HG02759 (cell line): ENCODE results near the gene RHAG.
A peak's percentile ranks its signal among the peaks of the same experiment; 100 is the strongest.
"Not testable (repeated sequence)": the region's sequence is repeated elsewhere in the genome, so short reads cannot be mapped to it uniquely, and the experiment has no call there.

ENCODE experiments used
- ATAC-seq: cut with Tn5 transposase; IDR thresholded peaks from one replicate; pipeline ENCODE4 v1.9.1; 2021; ENCODE audit warnings: mild to moderate bottlenecking, moderate library complexity; ENCODE audit not compliant: unreplicated experiment

RHAG gene

DNA sequence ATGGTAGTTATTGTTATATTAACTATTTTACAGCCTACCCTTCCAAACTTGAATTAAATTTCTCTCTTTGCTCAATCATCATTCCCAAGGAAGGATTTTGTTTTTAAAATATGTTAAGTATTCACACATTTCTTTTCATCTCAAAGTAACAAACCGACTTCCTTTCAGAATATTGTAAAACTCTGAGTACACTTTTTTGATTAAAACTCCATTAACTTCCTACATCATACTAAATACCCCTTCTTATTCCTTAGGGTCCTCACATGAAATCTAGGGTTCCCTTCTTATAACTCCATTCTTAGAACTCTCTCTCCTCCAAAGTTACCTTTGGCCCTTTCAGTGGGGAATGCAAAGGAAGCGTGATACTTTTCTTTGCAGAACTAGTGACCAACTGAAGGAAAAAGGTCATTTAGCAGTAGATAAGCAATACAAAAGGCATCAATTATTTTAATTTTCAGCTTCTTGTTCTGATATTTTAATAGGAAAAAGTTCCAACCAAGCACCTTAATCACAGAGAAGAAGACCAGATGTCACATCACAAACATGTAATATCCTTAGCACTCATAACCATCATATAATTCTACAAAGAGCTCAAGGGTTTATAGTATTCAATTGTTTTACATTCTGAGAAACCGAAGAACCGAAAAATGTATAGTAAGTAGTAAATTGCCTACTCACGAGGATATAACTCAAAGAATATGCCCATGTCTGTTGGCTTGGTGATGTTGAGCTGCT, 494 bp downstream of the RHAG start:
- no peak for ATAC-seq

DNA sequence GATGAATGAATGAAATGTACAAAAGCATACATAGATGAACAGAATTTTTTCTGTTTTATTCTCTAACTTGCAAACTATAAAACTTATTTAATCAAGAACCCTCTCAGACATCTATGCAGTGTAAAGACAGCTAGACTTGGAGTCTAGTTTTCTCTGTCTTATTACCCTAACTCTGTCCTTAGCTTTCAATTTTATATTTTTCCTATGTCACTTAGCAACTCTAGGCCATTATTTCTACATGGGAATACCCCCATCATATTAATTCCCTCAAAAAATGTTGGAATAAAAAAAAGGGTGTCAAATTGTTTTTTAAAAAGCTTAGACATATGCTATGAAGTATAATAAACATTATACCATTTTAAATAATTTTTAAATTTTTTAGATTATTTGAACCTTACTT, 1.2 kb downstream of the RHAG start:
- no peak for ATAC-seq

DNA sequence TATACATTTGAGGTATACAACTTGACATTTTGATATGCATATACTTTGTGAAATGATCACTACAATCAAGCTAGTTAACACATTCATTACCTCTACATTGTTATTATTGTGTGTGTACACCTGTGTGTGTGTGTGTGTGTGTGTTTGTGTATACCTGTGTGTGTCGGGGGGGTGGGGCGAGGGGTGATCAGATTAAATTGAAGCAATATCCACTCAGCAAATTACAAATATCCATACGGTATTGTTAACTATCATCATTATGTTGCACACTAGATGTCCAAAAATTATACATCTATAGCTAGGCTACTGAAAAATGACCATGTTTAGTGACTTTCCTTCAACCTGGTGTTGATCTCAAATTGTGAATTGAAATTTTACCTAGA, 1.8 kb downstream of the RHAG start:
- no peak for ATAC-seq

DNA sequence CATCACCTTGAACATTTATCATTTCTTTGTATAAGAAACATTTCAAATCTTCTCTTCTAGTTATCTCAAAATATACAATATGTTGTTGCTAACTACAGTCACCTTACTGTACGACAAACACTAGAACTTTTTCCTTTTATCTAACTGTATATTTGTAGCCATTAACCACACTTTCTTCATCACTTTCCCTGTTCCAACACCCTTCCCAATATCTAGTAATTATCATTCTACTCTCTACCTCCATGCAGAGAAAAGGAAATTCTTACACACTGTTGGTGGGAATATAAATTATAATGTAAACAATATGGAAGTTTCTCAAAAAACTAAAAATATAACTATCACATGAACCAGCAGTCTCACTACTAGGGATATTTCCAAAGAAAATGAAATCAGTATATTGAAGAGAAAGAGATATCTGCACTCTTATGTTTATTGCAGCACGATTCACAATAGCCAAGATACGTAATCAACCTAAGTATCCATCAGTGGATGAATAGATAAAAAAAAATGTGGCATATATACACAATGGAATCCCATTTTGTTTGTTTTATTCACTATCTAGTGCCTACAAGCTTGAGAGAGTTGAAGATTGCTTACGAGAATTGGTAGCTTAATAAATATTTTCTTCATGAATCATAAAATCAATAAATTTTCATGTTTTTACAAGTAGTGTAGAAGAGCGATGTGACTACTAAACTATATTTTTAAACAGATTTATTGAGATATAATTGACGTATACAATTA, 2.4 kb downstream of the RHAG start:
- ATAC-seq, result no peak

DNA sequence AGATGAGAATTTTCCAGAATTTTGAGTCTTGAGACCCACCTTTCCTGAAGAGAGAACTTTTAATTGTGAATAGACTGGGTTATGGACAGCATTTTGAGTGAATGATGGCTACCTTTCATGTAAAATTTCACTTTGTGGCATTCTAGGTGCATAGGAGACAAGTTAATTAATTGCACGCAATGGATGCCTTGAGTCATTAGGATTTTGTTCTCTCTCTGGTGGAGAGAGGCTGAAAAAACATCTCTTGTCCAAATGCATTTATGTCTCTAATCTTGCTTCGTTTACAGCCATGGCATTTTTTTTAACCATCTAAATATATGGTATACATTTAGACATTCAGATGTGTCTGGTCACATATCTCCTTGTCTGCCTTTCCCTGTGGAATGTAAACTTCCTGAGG, 3.1 kb downstream of the RHAG start:
- no peak for ATAC-seq

DNA sequence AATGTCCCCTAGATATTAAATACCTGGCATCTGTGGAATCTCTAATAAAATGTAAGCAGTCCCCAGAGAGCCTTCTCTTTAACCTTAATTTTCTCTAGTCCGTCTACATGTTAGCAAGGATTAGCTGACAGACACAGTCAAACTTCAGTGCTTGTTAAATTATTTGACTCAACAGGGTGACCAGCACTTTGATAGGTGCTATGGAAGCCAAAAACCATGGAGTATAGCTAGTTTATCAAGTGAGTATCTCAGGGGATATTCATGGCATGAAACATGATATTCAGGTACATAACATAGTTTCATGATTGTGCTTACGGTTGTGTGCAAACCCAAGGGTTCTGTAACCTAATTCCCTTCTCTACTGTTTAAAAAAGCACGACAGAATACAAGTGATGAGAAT, 3.9 kb downstream of the RHAG start:
- ATAC-seq, result no peak

DNA sequence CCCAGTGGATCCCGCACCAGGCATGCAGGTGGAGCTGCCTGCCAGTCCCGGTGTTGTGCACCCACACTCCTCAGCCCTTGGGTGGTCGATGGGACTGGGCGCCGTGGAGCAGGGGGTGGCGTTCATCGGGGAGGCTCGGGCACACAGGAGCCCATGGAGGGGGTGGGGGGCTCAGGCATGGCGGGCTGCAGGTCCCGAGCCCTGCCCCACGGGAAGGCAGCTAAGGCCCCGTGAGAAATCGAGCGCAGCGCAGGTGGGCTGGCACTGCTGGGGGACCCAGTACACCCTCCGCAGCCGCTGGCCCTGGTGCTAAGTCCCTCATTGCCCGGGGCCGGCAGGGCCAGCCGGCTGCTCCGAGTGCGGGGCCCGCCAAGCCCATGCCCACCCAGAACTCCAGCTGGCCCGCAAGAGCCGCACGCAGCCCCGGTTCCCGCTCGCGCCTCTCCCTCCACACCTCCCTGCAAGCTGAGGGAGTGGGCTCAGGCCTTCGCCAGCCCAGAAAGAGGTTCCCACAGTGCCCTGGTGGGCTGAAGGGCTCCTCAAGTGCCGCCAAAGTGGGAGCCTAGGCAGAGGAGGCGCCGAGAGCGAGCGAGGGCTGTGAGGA, 7.1 kb downstream of the RHAG start:
- not testable (repeated sequence) for ATAC-seq

DNA sequence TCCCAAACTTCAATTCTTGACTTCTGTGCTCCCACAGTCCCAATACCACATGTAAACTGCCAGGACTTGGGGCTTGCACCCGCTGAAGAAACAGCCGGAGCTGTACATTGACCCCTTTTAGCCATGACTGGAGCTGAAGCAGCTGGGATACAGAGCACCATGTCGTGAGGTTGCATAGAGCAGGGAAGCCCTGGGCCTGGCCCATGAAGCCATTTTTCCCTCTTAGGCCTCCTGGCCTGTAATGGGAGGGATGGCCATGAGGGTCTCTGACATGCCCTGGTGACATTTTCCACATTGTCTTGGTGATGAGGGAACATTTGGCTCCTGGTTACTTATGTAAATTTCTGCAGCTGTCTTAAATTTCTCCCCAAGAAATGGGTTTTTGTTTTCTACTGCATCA, 9.8 kb downstream of the RHAG start:
- no peak for ATAC-seq

DNA sequence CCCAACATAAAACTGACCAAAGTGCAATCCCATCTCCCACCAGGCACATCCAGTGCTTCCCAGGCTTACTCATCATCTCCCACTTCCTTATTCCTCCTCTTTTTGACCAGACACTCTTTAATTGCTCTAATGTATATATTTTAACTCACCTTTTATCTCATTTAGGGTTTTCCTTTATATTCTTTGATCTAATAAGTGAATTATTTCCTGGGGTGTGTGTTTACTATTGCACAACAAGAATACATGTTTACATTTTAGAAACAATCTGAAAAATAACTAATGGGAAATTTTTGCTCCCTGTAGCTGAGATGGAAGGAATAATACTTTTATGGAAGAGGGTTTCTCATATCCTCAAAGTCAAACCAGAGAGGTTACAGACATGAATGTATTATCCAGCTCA, 18.4 kb downstream of the RHAG start:
- ATAC-seq, result no peak

DNA sequence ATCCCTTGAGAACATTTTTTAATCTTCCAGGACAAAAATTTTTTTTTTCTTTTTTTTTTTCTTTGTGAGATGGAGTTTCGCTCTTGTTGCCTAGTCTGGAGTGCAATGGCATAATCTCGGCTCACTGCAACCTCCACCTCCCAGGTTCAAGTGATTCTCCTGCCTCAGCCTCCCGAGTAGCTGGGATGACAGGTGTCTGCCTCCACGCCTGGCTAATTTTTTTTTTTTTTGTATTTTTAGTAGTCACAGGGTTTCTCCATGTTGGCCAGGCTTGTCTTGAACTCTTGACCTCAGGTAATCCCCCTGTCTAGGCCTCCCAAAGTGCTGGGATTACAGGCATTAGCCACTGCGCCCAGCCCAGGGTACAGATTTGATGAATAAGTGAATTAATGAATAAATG, 22.5 kb downstream of the RHAG start:
- not testable (repeated sequence) for ATAC-seq

DNA sequence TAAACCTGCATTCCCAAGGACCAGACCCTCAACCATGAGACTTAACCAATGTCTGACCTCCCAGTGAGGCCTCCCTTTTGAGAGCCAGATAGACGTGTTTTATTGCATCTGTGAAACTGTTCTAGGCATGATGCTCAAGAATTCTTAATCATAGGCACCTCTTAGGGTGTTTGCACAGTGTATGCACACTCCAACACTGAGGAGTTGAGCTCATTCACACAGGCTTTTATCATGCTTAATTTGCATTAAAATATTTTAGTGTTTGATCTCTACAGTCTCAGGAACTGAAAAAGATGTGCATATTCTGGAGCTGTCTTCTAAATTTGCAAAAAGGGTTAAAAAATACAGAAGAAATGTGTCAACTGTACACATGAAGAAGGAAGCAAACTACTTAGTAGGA, 27.4 kb downstream of the RHAG start:
- no peak for ATAC-seq

DNA sequence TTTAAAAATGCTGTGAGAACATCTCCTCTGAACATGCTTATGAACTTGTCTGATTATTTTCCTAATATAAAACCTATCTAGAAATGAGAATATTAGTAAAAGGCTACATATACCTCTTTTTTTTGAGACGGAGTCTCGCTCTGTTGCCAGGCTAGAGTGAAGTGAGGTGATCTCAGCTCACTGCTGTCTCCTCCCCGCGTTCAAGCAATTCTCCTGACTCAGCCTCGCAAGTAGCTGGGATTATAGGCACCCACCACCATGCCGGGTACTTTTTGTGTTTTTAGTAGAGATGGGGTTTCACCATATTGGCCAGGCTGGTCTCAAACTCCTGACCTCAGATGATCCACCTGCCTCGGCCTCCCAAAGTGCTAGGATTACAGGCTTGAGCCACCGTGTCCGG, 28.4 kb downstream of the RHAG start:
- ATAC-seq, result not testable (repeated sequence)

DNA sequence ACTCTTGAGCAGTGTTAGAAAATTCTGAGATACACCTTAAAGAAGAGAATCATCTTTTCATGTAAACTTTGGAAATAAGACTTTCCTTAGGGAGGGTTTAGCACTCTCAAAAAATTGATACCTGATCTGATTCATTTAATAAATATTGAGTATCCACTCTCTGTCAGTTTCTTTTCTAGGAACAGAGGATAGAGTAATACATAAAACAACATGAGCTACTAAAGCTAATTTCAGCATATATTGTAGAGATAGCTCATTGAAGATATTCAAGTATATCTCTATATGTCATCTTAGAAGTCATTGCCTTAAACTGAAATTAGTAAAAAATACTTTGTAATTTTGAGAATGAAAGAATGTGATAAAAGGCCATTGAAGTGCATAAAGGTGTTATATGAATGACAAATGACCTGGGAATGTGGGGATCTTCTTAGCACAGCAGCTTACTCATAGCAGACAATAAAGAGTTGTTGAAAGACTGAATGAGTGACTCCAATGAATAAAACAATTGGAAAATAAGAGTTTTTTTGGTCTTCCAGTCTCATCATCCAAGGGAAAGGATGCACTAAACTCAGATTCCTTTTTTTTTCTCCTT, 29.2 kb downstream of the RHAG start:
- ATAC-seq, result no peak

DNA sequence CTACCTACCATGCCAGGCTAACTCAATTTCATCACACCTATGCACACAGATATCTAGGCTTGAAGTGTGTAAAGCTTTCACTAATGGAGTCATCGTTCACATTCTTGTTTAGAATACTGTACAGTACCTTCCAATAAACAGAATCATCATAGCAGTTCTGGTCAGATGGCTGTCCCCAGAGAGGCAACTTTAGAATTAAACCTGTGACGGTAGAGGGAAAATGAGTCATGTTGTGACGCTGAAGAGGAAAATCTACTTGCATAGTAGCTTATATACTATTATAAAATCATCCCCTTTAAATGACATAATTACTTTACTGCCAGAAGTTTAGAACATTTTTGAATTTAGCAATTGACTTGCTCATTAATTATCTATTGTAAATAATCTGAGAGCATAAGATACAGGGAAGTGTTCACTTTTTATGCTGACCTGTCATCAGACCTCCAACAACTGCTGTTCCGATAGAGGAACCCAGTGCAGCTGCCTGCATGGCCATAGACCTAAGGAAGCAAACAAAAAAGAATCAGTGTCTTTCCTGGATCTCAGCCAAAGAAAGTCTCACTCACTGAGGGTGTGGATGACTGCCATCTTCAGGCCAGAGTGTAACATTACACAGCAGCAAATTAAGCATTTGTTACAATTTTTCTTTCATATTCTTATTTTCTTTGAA, 29.8 kb downstream of the RHAG start:
- peak; percentile 96 for ATAC-seq

DNA sequence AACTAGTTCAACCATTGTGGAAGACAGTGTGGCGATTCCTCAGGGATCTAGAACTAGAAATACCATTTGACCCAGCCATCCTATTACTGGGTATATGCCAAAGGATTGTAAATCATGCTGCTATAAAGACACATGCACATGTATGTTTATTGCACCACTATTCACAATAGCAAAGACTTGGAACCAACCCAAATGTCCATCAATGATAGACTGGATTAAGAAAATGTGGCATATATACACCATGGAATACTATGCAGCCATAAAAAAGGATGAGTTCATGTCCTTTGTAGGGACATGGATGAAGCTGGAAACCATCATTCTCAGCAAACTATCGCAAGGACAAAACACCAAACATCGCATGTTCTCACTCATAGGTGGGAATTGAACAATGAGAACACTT, 32.6 kb downstream of the RHAG start:
- ATAC-seq, result not testable (repeated sequence)

DNA sequence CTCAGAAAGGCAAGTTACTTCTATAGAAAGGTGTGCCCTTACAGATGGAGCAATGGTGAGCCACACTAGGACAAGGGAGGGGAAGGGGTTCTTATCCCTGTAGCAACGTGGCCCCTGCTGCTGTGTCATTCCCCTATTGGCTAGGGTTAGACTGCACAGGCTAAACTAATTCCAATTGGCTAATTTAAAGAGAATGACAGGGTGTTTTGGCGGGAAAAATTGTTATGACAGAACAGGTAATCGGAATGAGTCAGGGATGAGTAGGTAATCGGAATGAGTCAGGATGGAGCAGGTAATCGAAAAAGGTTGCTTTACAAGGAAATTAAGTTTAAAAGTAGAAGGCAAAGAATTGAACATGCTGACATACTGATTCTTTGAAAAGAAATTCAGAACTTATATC, 49.4 kb downstream of the RHAG start:
- ATAC-seq, result not testable (repeated sequence)

DNA sequence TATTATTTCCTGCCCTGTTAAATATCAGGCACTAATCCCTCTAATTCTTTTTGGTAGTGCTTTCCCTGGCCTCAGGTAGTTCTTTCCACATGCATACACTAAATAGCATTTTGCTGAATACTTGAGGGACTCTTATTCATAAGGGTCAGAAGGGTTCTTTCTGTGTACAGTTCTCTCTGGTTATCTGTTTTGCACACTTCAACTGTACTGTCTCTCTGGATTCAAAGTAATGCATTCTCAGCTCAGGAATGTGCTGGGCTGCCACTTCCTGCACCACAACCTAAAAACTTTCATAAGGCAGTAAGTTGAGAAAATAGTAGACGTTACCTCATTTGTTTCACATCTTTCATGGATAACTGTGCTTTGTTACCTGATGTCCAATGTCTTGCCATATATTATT, 54.1 kb downstream of the RHAG start:
- ATAC-seq, result no peak

DNA sequence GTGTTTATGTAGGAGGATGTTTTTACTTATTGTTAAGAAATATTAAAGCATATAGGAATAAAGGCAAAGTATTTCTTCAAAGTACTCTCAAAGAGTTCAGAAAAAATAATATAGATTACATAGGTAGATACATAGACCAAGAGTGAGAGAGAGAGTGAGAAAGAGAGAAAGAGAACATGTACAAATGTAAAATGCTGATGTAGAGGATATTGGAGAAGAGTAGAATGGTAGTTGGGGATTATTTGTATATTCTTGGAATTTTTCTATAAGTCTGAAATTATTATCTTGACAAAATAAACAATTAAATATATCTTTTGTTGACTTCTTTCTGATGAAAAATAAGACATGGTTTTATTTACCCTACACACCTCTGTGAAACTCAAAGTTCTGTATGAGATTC, 57.0 kb downstream of the RHAG start:
- no peak for ATAC-seq

DNA sequence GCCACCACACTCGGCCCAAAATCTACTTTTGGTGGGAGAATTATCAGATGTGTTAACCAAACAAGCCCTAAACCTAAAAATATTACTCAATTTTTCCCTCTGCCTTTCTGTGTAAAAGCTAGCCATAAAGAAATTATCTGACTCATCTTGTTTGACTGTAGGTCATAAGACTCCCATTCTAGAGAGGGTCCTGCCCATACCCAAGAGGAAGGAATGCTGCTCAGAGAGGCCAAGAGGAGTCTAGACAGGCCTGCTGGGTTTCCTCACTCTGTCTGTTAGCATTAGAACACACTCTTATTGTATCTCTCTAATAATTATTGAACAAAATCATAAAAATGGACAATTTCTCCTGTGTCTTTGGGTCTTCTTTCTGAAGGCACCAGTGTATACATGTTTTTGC, 60.0 kb downstream of the RHAG start:
- no peak for ATAC-seq

DNA sequence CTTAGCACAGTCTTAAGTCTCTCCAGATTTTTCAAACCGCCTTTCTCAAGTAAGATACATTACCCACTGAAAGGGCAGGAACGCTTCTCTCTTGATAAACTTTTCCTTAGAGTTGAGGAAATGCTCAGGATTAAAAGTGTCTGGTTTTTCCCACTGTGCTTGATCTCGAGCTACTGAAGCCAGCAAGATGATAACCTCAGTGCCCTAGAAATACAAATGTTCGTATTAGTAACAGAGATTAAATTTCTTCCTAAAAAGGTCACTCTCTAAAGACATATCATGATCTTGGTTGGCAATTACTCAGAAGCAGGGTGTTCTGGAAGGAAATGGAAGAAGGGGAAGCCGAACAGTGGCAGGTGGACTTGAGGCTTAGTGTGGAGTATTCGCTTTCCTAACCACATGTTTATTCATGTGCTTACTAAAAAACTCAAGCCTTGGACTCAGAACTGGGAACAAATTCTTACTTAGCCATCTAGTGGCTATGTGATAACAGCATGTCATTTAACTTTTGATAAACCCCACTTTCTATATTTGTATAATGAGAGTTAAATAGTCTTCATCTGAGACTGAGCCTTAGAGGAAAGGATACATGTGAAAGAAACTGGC, 66.1 kb downstream of the RHAG start:
- ATAC-seq, result no peak

DNA sequence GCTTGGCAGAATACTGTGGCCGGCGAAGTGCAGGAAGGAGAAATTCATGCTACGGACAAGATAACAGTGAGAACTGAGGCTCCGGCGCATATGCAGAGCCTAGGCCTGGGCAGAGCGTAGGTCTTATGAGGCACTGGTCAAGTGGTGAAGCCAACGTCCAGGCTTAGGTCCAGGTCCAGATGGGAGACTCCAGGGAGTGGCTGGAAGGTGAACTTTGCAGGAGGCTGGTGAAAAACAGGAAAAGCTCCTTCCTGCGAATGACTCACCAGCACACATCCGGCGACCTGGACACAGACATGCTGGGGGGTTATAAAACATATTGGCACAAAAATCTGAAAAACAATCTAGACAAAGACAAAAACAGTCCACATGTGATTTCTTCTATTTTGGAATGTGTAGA, 70.8 kb downstream of the RHAG start:
- ATAC-seq, result no peak
